ENCODE data around the gene ILF3. TPM values are rescaled to one million over a fixed set of nuclear protein-coding genes. Genes with fewer than 3 reads are reported as not detected.

Gene ILF3
- total RNA-seq, 2 experiments from 2014 or later = 308 to 553 TPM

DNA sequence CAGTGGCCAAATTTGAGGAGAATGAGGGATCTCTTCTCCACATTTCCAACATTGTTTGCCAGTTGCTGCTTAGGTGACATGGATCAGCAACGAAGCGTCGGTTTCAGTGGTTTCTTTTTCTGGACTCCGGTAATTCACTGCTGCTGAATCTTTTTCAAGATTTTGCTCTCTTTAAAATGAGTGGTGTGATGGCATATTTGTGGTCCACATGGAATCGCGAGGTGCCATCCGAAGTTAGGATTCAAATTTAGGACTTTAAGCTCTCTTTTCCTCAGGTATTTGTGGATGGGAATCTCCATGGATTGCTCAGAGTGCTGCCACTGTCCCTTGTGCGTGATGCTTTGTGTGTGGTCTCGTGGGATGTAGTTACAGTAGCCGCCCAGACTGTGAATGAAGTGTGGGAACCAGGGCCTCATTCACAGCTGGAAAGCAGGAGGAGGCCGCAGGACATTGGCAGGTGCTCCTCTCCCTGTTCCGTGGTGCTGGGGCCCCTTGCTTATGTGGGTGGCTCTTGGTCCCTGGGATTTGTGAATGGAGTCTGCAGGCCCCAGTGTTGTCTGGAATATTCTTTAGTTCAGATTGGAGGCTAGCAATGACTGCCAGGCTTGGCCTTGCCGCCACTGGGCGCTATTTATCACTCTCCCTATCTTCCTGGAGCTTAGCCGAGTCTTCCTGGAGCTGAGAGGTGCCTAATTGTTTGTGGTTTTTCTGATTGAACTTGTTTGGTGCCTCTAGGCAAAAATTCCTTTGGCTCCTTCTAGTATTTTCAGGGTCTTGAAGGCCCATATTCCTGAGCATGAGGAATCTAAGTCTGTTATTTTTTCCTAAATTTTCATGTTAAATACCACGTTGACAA lies 1.5 kb downstream of the ILF3 start:
- peaks cover 66% of the 10 kb centered on the region for H3K36me3 ChIP-seq (ENCODE audit: insufficient read depth, low read length)
- H3K27ac ChIP-seq (ENCODE audit: low read depth, low read length, poor library complexity, severe bottlenecking) = peak overlapping the region; percentile 88
- BruUV-seq (replicated peaks) = TSS peak; percentile 57
- H3K79me2 ChIP-seq (ENCODE audit: insufficient read depth, low read depth, low read length) = peaks cover 84% of the 10 kb centered on the region
- ChIA-PET POLR2A (interaction anchor here (0.5 to 0.6 kb wide), 2 partner anchors 209 to 241 kb away, joined by 3 read pairs; no protein-coding TSS in a partner anchor), CTCF (ENCODE audit: unreplicated experiment) (no interaction called here)
- intact Hi-C loops (cut with micrococcal nuclease; ENCODE audit: unreplicated experiment) = loop anchor here (2.0 to 10.0 kb wide), 3 partner anchors 45 to 539 kb away; partner anchors contain the start of genes CDC37, KANK2 and QTRT1
- H2AFZ ChIP-seq (ENCODE audit: low read length) = no peak overlapping the region
- TF ChIP-seq EZH2phosphoT487 (IDR thresholded peaks at IDR 0.05; ENCODE audit: borderline replicate concordance, low read depth, low read length) = no peak
- TF ChIP-seq, protein P1, sequence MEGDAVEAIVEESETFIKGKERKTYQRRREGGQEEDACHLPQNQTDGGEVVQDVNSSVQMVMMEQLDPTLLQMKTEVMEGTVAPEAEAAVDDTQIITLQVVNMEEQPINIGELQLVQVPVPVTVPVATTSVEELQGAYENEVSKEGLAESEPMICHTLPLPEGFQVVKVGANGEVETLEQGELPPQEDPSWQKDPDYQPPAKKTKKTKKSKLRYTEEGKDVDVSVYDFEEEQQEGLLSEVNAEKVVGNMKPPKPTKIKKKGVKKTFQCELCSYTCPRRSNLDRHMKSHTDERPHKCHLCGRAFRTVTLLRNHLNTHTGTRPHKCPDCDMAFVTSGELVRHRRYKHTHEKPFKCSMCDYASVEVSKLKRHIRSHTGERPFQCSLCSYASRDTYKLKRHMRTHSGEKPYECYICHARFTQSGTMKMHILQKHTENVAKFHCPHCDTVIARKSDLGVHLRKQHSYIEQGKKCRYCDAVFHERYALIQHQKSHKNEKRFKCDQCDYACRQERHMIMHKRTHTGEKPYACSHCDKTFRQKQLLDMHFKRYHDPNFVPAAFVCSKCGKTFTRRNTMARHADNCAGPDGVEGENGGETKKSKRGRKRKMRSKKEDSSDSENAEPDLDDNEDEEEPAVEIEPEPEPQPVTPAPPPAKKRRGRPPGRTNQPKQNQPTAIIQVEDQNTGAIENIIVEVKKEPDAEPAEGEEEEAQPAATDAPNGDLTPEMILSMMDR (conservative IDR thresholded peaks at IDR 0.05; ENCODE audit: low read length) = peak; percentile 63
- no peaks in the 10 kb centered on the region for H3K9me3 ChIP-seq (ENCODE audit: low read length)
- DNase-seq (ENCODE audit: low spot score) = peak; percentile 48
- H3K4me2 ChIP-seq (ENCODE audit: low read length) = peak overlapping the region; percentile 94
- peaks cover 58% of the 10 kb centered on the region for H3K4me1 ChIP-seq (ENCODE audit: insufficient read depth, low read length, poor library complexity, severe bottlenecking)
- H3K9me2 ChIP-seq (ENCODE audit: insufficient read depth, low read length) = no peaks in the 10 kb centered on the region
- H4K20me1 ChIP-seq (ENCODE audit: insufficient read depth, low read length) = peaks cover 31% of the 10 kb centered on the region
- H3K4me3 ChIP-seq (ENCODE audit: low read depth, low read length, poor library complexity, severe bottlenecking) = peak overlapping the region; percentile 100

DNA sequence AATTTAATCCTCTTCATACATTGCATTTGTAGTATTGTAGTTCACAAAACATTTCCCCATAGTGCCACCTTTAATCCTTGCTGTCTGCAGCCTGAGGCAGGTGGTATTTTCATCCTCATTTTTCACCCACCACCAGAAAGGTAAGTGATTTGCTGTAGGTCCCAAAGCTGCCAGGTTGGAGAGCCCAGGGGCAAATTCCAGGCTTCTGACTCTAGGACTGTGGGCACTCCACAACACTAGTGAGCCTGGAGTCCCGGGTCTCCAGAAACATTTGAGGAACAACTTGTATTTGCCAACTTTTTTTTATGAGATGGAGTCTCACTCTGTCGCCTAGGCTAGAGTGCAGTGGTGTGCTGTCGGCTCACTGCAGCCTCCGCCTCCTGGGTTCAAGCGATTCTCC lies 6.2 kb downstream of the ILF3 start:
- Histone ChIP-seq H3K9me3 (ENCODE audit: low read length) (no peaks in the 10 kb centered on the region), H3K9me2 (ENCODE audit: insufficient read depth, low read length) (no peaks in the 10 kb centered on the region), H2AFZ (ENCODE audit: low read length) (no peak overlapping the region), H3K79me2 (ENCODE audit: insufficient read depth, low read depth, low read length) (peaks cover 100% of the 10 kb centered on the region), H3K4me2 (ENCODE audit: low read length) (peak overlapping the region; percentile 94), H3K36me3 (ENCODE audit: insufficient read depth, low read length) (peaks cover 80% of the 10 kb centered on the region), H4K20me1 (ENCODE audit: insufficient read depth, low read length) (peaks cover 41% of the 10 kb centered on the region), H3K4me3 (ENCODE audit: low read depth, low read length, poor library complexity, severe bottlenecking) (peak overlapping the region; percentile 100), H3K27ac (ENCODE audit: low read depth, low read length, poor library complexity, severe bottlenecking) (peak overlapping the region; percentile 87), H3K4me1 (ENCODE audit: insufficient read depth, low read length, poor library complexity, severe bottlenecking) (peaks cover 83% of the 10 kb centered on the region)
- TF ChIP-seq, protein P1 (conservative IDR thresholded peaks at IDR 0.05; ENCODE audit: low read length) = no peak
- DNase-seq (ENCODE audit: low spot score) = no peak
- ChIA-PET CTCF (ENCODE audit: unreplicated experiment) (no interaction called here), POLR2A (no interaction called here)
- intact Hi-C loops (cut with micrococcal nuclease; ENCODE audit: unreplicated experiment) = no loop called here
- no TSS peak for BruUV-seq (replicated peaks)

DNA sequence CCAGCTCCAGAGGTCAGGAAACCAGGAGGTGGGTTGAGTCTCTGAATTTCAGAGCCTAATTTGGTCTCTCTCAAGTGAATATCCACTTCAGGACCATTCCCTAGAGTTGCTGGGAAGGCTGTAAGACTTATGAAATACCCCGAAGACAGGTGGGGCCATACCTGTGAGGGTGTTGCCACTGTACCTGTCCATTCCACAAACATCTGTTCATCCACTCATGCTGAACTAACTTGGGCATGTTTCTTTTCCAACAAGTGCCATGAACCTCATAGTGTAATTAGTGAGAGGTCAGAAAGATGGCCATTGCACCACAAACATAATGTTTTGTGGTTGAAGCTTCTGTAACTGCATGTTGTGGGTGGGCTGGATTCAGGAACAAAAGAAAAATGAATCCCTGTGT lies 7.8 kb downstream of the ILF3 start:
- H3K9me2 ChIP-seq (ENCODE audit: insufficient read depth, low read length) = no peaks in the 10 kb centered on the region
- H3K4me1 ChIP-seq (ENCODE audit: insufficient read depth, low read length, poor library complexity, severe bottlenecking) = peaks cover 81% of the 10 kb centered on the region
- no TSS peak for BruUV-seq (replicated peaks)
- peaks cover 80% of the 10 kb centered on the region for H3K36me3 ChIP-seq (ENCODE audit: insufficient read depth, low read length)
- H3K9me3 ChIP-seq (ENCODE audit: low read length) = no peaks in the 10 kb centered on the region
- POLR2A ChIA-PET = no interaction called here
- peak overlapping the region; percentile 87 for H3K27ac ChIP-seq (ENCODE audit: low read depth, low read length, poor library complexity, severe bottlenecking)
- peaks cover 100% of the 10 kb centered on the region for H3K79me2 ChIP-seq (ENCODE audit: insufficient read depth, low read depth, low read length)
- peaks cover 36% of the 10 kb centered on the region for H4K20me1 ChIP-seq (ENCODE audit: insufficient read depth, low read length)
- CTCF ChIA-PET (ENCODE audit: unreplicated experiment) = no interaction called here
- intact Hi-C loops (cut with micrococcal nuclease; ENCODE audit: unreplicated experiment) = no loop called here
- TF ChIP-seq EZH2phosphoT487 (IDR thresholded peaks at IDR 0.05; ENCODE audit: borderline replicate concordance, low read depth, low read length) = no peak
- TF ChIP-seq, protein P1 (conservative IDR thresholded peaks at IDR 0.05; ENCODE audit: low read length) = no peak
- H3K4me3 ChIP-seq (ENCODE audit: low read depth, low read length, poor library complexity, severe bottlenecking) = peak overlapping the region; percentile 100
- no peak overlapping the region for H2AFZ ChIP-seq (ENCODE audit: low read length)
- DNase-seq (ENCODE audit: low spot score) = no peak
- peak overlapping the region; percentile 94 for H3K4me2 ChIP-seq (ENCODE audit: low read length)

Data from OCI-LY7 (cell line).